ENCODE measurements around the gene LRP1B.

LRP1B gene

DNA sequence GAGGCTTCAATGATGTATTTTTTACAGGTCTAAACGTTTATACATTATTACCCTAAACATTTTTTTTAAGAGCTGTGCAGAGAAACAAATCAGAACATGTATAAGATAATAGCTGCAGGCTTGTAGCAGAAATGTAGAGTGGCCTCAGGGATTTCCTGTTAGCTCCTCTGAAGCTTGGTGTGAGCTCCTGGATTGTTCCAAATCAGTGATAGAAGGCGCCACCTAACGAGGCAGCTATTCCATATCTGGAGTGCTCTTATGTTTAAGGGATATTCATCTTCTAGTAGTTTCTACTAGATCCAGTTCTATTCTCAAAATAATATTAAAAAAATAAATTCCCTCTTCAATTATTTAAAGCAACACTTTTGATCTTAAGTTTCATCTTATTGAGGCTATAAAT lies 93.1 kb downstream of the LRP1B start:
- Histone ChIP-seq H3K27me3 (ENCODE audit: insufficient read depth, low read length, poor library complexity) (no peaks in the 10 kb centered on the region), H3K4me2 (ENCODE audit: insufficient read depth, low read length) (no peak overlapping the region), H3K36me3 (ENCODE audit: insufficient read depth, low read length) (no peaks in the 10 kb centered on the region), H2AFZ (ENCODE audit: low read depth, low read length) (no peak overlapping the region), H4K20me1 (ENCODE audit: insufficient read depth, low read length) (no peaks in the 10 kb centered on the region), H3K4me3 (ENCODE audit: low read depth in 1 of 2, low read length in 2 of 2) (no peak overlapping the region), H3K27ac (ENCODE audit: low read length) (no peak overlapping the region), H3K4me1 (ENCODE audit: insufficient read depth, low read length) (no peaks in the 10 kb centered on the region), H3K79me2 (ENCODE audit: insufficient read depth, low read length) (no peaks in the 10 kb centered on the region), H3K9ac (ENCODE audit: low read depth, low read length) (no peak overlapping the region), H3K9me3 (ENCODE audit: insufficient read depth, low read length, severe bottlenecking) (no peaks in the 10 kb centered on the region)
- no peak for TF ChIP-seq EZH2 (IDR thresholded peaks at IDR 0.05; ENCODE audit: borderline replicate concordance, low read depth, low read length, severe bottlenecking)
- TF ChIP-seq, protein P1, sequence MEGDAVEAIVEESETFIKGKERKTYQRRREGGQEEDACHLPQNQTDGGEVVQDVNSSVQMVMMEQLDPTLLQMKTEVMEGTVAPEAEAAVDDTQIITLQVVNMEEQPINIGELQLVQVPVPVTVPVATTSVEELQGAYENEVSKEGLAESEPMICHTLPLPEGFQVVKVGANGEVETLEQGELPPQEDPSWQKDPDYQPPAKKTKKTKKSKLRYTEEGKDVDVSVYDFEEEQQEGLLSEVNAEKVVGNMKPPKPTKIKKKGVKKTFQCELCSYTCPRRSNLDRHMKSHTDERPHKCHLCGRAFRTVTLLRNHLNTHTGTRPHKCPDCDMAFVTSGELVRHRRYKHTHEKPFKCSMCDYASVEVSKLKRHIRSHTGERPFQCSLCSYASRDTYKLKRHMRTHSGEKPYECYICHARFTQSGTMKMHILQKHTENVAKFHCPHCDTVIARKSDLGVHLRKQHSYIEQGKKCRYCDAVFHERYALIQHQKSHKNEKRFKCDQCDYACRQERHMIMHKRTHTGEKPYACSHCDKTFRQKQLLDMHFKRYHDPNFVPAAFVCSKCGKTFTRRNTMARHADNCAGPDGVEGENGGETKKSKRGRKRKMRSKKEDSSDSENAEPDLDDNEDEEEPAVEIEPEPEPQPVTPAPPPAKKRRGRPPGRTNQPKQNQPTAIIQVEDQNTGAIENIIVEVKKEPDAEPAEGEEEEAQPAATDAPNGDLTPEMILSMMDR (IDR thresholded peaks at IDR 0.05; ENCODE audit: borderline replicate concordance, extremely low read depth, low read length, poor library complexity, severe bottlenecking) = no peak
- no peak for ATAC-seq (ENCODE audit: insufficient read depth, low read depth)
- no peak for DNase-seq

DNA sequence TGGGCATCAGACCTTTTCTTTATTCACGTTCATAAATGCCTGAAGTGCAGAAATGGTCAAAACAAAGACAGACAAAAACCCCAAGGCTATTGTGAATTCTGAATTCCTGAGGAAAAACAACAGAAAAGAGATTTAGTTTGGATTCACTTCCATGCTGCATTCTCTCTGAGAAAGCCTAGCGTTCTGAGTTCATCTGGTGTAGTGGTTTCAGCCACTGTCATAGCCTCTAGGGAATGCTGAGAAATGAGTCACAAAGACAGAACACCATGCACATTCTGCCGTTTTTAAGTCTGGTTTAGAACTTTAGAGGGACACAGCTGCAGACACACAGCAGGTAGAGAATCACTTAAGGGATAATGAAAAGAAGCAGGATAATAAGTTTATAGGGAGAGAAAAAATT lies 93.8 kb downstream of the LRP1B start:
- H3K4me2 ChIP-seq (ENCODE audit: insufficient read depth, low read length) = no peak overlapping the region
- no peak overlapping the region for H3K4me3 ChIP-seq (ENCODE audit: low read depth in 1 of 2, low read length in 2 of 2)
- no peaks in the 10 kb centered on the region for H3K4me1 ChIP-seq (ENCODE audit: insufficient read depth, low read length)
- no peaks in the 10 kb centered on the region for H3K9me3 ChIP-seq (ENCODE audit: insufficient read depth, low read length, severe bottlenecking)
- H4K20me1 ChIP-seq (ENCODE audit: insufficient read depth, low read length) = no peaks in the 10 kb centered on the region
- no peaks in the 10 kb centered on the region for H3K79me2 ChIP-seq (ENCODE audit: insufficient read depth, low read length)
- TF ChIP-seq, protein P1 (IDR thresholded peaks at IDR 0.05; ENCODE audit: borderline replicate concordance, extremely low read depth, low read length, poor library complexity, severe bottlenecking) = no peak
- no peak for TF ChIP-seq EZH2 (IDR thresholded peaks at IDR 0.05; ENCODE audit: borderline replicate concordance, low read depth, low read length, severe bottlenecking)
- H3K27ac ChIP-seq (ENCODE audit: low read length) = no peak overlapping the region
- no peaks in the 10 kb centered on the region for H3K27me3 ChIP-seq (ENCODE audit: insufficient read depth, low read length, poor library complexity)
- H3K9ac ChIP-seq (ENCODE audit: low read depth, low read length) = no peak overlapping the region
- no peak for ATAC-seq (ENCODE audit: insufficient read depth, low read depth)
- no peak for DNase-seq
- H2AFZ ChIP-seq (ENCODE audit: low read depth, low read length) = no peak overlapping the region
- no peaks in the 10 kb centered on the region for H3K36me3 ChIP-seq (ENCODE audit: insufficient read depth, low read length)

DNA sequence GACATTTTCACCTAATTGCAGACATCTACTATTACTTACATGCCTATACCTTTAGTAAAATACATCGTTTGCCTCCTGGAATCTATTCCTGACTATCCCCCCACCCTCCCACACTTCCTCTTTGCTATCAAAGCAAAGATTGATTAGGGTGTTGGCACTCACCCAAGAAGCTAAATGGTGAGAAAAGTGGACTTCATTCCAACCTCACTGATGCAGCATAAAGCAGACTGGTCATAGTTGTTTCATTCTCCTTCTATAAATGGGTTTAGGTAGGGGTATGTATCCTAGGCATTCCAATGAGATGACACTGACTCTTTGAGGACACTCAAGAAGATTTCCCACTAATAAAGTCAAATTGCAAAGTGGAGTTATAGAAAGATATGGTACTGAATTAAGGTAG lies 97.4 kb downstream of the LRP1B start:
- DNase-seq (no peak), ATAC-seq (ENCODE audit: insufficient read depth, low read depth) (no peak)
- Histone ChIP-seq H3K9ac (ENCODE audit: low read depth, low read length) (no peak overlapping the region), H4K20me1 (ENCODE audit: insufficient read depth, low read length) (no peaks in the 10 kb centered on the region), H3K36me3 (ENCODE audit: insufficient read depth, low read length) (no peaks in the 10 kb centered on the region), H2AFZ (ENCODE audit: low read depth, low read length) (no peak overlapping the region), H3K4me3 (ENCODE audit: low read depth in 1 of 2, low read length in 2 of 2) (no peak overlapping the region), H3K27me3 (ENCODE audit: insufficient read depth, low read length, poor library complexity) (no peaks in the 10 kb centered on the region), H3K9me3 (ENCODE audit: insufficient read depth, low read length, severe bottlenecking) (no peaks in the 10 kb centered on the region), H3K4me2 (ENCODE audit: insufficient read depth, low read length) (no peak overlapping the region), H3K4me1 (ENCODE audit: insufficient read depth, low read length) (no peaks in the 10 kb centered on the region), H3K79me2 (ENCODE audit: insufficient read depth, low read length) (no peaks in the 10 kb centered on the region), H3K27ac (ENCODE audit: low read length) (no peak overlapping the region)
- no peak for TF ChIP-seq EZH2 (IDR thresholded peaks at IDR 0.05; ENCODE audit: borderline replicate concordance, low read depth, low read length, severe bottlenecking)
- TF ChIP-seq, protein P1 (IDR thresholded peaks at IDR 0.05; ENCODE audit: borderline replicate concordance, extremely low read depth, low read length, poor library complexity, severe bottlenecking) = no peak

DNA sequence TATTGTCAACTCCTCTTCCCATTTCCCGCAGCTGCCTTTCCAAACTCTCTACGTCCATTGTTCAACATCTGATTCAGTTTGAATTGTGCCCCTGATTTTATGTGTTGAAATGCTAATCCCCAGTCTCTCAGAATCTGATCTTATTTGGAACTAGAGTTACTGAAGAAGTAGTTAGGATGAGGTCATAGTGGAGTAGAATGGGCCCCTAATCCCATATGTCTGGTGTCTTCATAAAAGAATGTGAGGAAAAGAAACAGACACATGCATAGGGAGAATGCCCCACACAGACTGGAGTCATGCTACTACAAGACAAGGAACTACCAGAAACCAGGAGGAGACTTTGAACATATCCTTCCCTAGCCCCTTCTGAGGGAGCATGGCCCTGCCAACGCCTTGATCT lies 99.2 kb downstream of the LRP1B start:
- H3K27ac ChIP-seq (ENCODE audit: low read length) = no peak overlapping the region
- H3K4me2 ChIP-seq (ENCODE audit: insufficient read depth, low read length) = no peak overlapping the region
- no peaks in the 10 kb centered on the region for H3K36me3 ChIP-seq (ENCODE audit: insufficient read depth, low read length)
- no peaks in the 10 kb centered on the region for H3K79me2 ChIP-seq (ENCODE audit: insufficient read depth, low read length)
- ATAC-seq (ENCODE audit: insufficient read depth, low read depth) (no peak), DNase-seq (no peak)
- H4K20me1 ChIP-seq (ENCODE audit: insufficient read depth, low read length) = no peaks in the 10 kb centered on the region
- H3K9ac ChIP-seq (ENCODE audit: low read depth, low read length) = no peak overlapping the region
- no peaks in the 10 kb centered on the region for H3K27me3 ChIP-seq (ENCODE audit: insufficient read depth, low read length, poor library complexity)
- no peak overlapping the region for H2AFZ ChIP-seq (ENCODE audit: low read depth, low read length)
- H3K9me3 ChIP-seq (ENCODE audit: insufficient read depth, low read length, severe bottlenecking) = no peaks in the 10 kb centered on the region
- H3K4me1 ChIP-seq (ENCODE audit: insufficient read depth, low read length) = no peaks in the 10 kb centered on the region
- TF ChIP-seq, protein P1 (IDR thresholded peaks at IDR 0.05; ENCODE audit: borderline replicate concordance, extremely low read depth, low read length, poor library complexity, severe bottlenecking) = no peak
- no peak for TF ChIP-seq EZH2 (IDR thresholded peaks at IDR 0.05; ENCODE audit: borderline replicate concordance, low read depth, low read length, severe bottlenecking)
- H3K4me3 ChIP-seq (ENCODE audit: low read depth in 1 of 2, low read length in 2 of 2) = no peak overlapping the region

Measured in DND-41 (cell line).